Muscle layer of duodenum (tissue), 2 donors: ENCODE data around the gene SH2B2.

Source experiments
- H3K27ac ChIP-seq: one replicate; pipeline ENCODE4 v1.7.0; 2013; ENCODE audit warnings: mild to moderate bottlenecking, low read length
- H3K27me3 ChIP-seq: one replicate; pipeline ENCODE4 v1.7.0; 2013; ENCODE audit warnings: low read depth, mild to moderate bottlenecking, control low read depth, low read length
- H3K36me3 ChIP-seq, 2 donors: one replicate each; pipeline ENCODE4 v1.7.0; 2013; ENCODE audit warnings: low read length in 2 of 2, control low read depth in 1 of 2, mild to moderate bottlenecking in 1 of 2; ENCODE audit not compliant: insufficient read depth in 2 of 2, control insufficient read depth in 1 of 2
- H3K4me1 ChIP-seq, 2 donors: one replicate each; pipeline ENCODE4 v1.7.0; 2013; ENCODE audit warnings: low read length in 2 of 2, mild to moderate bottlenecking in 2 of 2, control low read depth in 1 of 2, moderate library complexity in 1 of 2; ENCODE audit not compliant: insufficient read depth in 2 of 2, control insufficient read depth in 1 of 2
- H3K4me3 ChIP-seq, 2 donors: one replicate each; pipeline ENCODE4 v1.7.0; 2013; ENCODE audit warnings: low read length in 2 of 2, low read depth in 1 of 2, mild to moderate bottlenecking in 1 of 2
- H3K9me3 ChIP-seq, 2 donors: one replicate each; pipeline ENCODE4 v1.7.0; 2013; ENCODE audit warnings: low read length in 2 of 2, control low read depth in 1 of 2, mild to moderate bottlenecking in 1 of 2; ENCODE audit not compliant: control insufficient read depth in 1 of 2
- donor health status: healthy.

SH2B2 gene

GRCh38 chr7:102281785-102282184, 4.9 kb upstream of the SH2B2 start:
- H3K4me1 ChIP-seq: no peaks in the 10 kb centered on the region
- H3K4me3 ChIP-seq: no peak overlapping the region
- H3K27me3 ChIP-seq: no peaks in the 10 kb centered on the region
- no peaks in the 10 kb centered on the region for H3K9me3 ChIP-seq
- H3K36me3 ChIP-seq: no peaks in the 10 kb centered on the region
- no peak overlapping the region for H3K27ac ChIP-seq

- Histone ChIP-seq H3K4me1 (peaks cover 0 to 3% of the 10 kb centered on the region in 2 donors), H3K4me3 (no peak overlapping the region), H3K9me3 (no peaks in the 10 kb centered on the region), H3K27me3 (no peaks in the 10 kb centered on the region), H3K27ac (no peak overlapping the region), H3K36me3 (no peaks in the 10 kb centered on the region)
Measured at GRCh38 chr7:102282465-102283362, 4.0 kb upstream of the SH2B2 start.

- H3K9me3 ChIP-seq: no peaks in the 10 kb centered on the region
- no peaks in the 10 kb centered on the region for H3K36me3 ChIP-seq
- peaks cover 0 to 12% of the 10 kb centered on the region in 2 donors for H3K4me1 ChIP-seq
- H3K27ac ChIP-seq: no peak overlapping the region
- no peak overlapping the region for H3K4me3 ChIP-seq
- H3K27me3 ChIP-seq: no peaks in the 10 kb centered on the region
Measured at GRCh38 chr7:102283477-102284189, 3.0 kb upstream of the SH2B2 start.

GRCh38 chr7:102284399-102284798, 2.3 kb upstream of the SH2B2 start:
- no peaks in the 10 kb centered on the region for H3K9me3 ChIP-seq
- no peaks in the 10 kb centered on the region for H3K27me3 ChIP-seq
- peaks cover 0 to 15% of the 10 kb centered on the region in 2 donors for H3K4me1 ChIP-seq
- no peaks in the 10 kb centered on the region for H3K36me3 ChIP-seq
- H3K4me3 ChIP-seq: no peak overlapping the region
- no peak overlapping the region for H3K27ac ChIP-seq

GRCh38 chr7:102284891-102285539, 1.7 kb upstream of the SH2B2 start:
- Histone ChIP-seq H3K27ac (no peak overlapping the region), H3K4me3 (peak overlapping the region; percentile 39 to 66), H3K27me3 (no peaks in the 10 kb centered on the region), H3K36me3 (no peaks in the 10 kb centered on the region), H3K9me3 (no peaks in the 10 kb centered on the region), H3K4me1 (peaks cover 0 to 15% of the 10 kb centered on the region in 2 donors)

- no peaks in the 10 kb centered on the region for H3K36me3 ChIP-seq
- no peak overlapping the region for H3K27ac ChIP-seq
- H3K4me3 ChIP-seq: peak overlapping the region; percentile 39 to 66
- peaks cover 0 to 15% of the 10 kb centered on the region in 2 donors for H3K4me1 ChIP-seq
- H3K27me3 ChIP-seq: no peaks in the 10 kb centered on the region
- H3K9me3 ChIP-seq: no peaks in the 10 kb centered on the region
Measured at GRCh38 chr7:102285540-102286236, 980 bp upstream of the SH2B2 start.

GRCh38 chr7:102287111-102287980, 678 bp downstream of the SH2B2 start:
- no peaks in the 10 kb centered on the region for H3K27me3 ChIP-seq
- no peaks in the 10 kb centered on the region for H3K9me3 ChIP-seq
- H3K4me3 ChIP-seq: peak overlapping the region; percentile 69 to 78
- no peaks in the 10 kb centered on the region for H3K36me3 ChIP-seq
- no peak overlapping the region for H3K27ac ChIP-seq
- peaks cover 0 to 15% of the 10 kb centered on the region in 2 donors for H3K4me1 ChIP-seq

- peak overlapping the region; percentile 69 to 78 for H3K4me3 ChIP-seq
- no peak overlapping the region for H3K27ac ChIP-seq
- no peaks in the 10 kb centered on the region for H3K27me3 ChIP-seq
- H3K9me3 ChIP-seq: no peaks in the 10 kb centered on the region
- no peaks in the 10 kb centered on the region for H3K36me3 ChIP-seq
- H3K4me1 ChIP-seq: peaks cover 0 to 15% of the 10 kb centered on the region in 2 donors
Measured at GRCh38 chr7:102287981-102288278, 1.3 kb downstream of the SH2B2 start.

- Histone ChIP-seq H3K9me3 (no peaks in the 10 kb centered on the region), H3K27me3 (no peaks in the 10 kb centered on the region), H3K4me1 (peaks cover 0 to 15% of the 10 kb centered on the region in 2 donors), H3K36me3 (no peaks in the 10 kb centered on the region), H3K4me3 (peak overlapping the region; percentile 69 to 78), H3K27ac (no peak overlapping the region)
Measured at GRCh38 chr7:102288285-102288930, 1.7 kb downstream of the SH2B2 start.

- no peaks in the 10 kb centered on the region for H3K27me3 ChIP-seq
- no peak overlapping the region for H3K27ac ChIP-seq
- H3K4me3 ChIP-seq: no peak overlapping the region
- peaks cover 0 to 15% of the 10 kb centered on the region in 2 donors for H3K4me1 ChIP-seq
- H3K36me3 ChIP-seq: no peaks in the 10 kb centered on the region
- no peaks in the 10 kb centered on the region for H3K9me3 ChIP-seq
Measured at GRCh38 chr7:102289057-102289456, 2.4 kb downstream of the SH2B2 start.
